Osteoblast (primary cell): ENCODE data around the gene IZUMO1. TPM values are rescaled to one million over a fixed set of nuclear protein-coding genes. Genes with fewer than 3 reads are reported as not detected.
"Not testable (repeated sequence)": the region's sequence is repeated elsewhere in the genome, so short reads cannot be mapped to it uniquely, and the experiment has no call there.

Experiments used
- DNase-seq: peaks from one replicate; pipeline ENCODE4 v3.0.0; 2011; ENCODE audit warnings: low spot score, mixed read lengths; ENCODE audit not compliant: insufficient read length; ENCODE audit errors: missing footprints
- H2AFZ ChIP-seq: 2 replicates; pipeline ENCODE4 v1.6.0; 2011; ENCODE audit warnings: mild to moderate bottlenecking, low read length
- H3K27ac ChIP-seq: 2 replicates; pipeline ENCODE4 v1.5.1; 2011; ENCODE audit warnings: mild to moderate bottlenecking, low read depth, low read length, moderate library complexity
- H3K27me3 ChIP-seq: 2 replicates; pipeline ENCODE4 v1.6.0; 2012; ENCODE audit warnings: mild to moderate bottlenecking, control low read depth, inconsistent platforms, low read length, moderate library complexity; ENCODE audit not compliant: insufficient read depth
- H3K36me3 ChIP-seq: 2 replicates; pipeline ENCODE4 v1.5.1; 2011; ENCODE audit warnings: mild to moderate bottlenecking, low read length, control low read depth, moderate library complexity; ENCODE audit not compliant: insufficient read depth
- H3K4me1 ChIP-seq: 2 replicates; pipeline ENCODE4 v1.5.1; 2011; ENCODE audit warnings: mild to moderate bottlenecking, low read length, control low read depth, moderate library complexity; ENCODE audit not compliant: insufficient read depth
- H3K4me2 ChIP-seq: 2 replicates; pipeline ENCODE4 v1.6.0; 2011; ENCODE audit warnings: mild to moderate bottlenecking, low read length; ENCODE audit not compliant: insufficient read depth
- H3K4me3 ChIP-seq: fragments of 200-600 bp; sonication (generic); 3 replicates; pipeline ENCODE4 v1.5.1; 2012; ENCODE audit warnings: mild to moderate bottlenecking, low read length, inconsistent platforms; ENCODE audit not compliant: insufficient read depth
- H3K79me2 ChIP-seq: 2 replicates; pipeline ENCODE4 v1.6.0; 2012; ENCODE audit warnings: mild to moderate bottlenecking, low read length, control low read depth, inconsistent platforms; ENCODE audit not compliant: insufficient read depth
- H3K9me3 ChIP-seq: 2 replicates; pipeline ENCODE4 v1.5.1; 2011; ENCODE audit warnings: low read depth, low read length, control low read depth
- H4K20me1 ChIP-seq: 2 replicates; pipeline ENCODE4 v1.6.0; 2012; ENCODE audit warnings: mild to moderate bottlenecking, low read length, control low read depth; ENCODE audit not compliant: insufficient read depth
- total RNA-seq: library from RNA; depleted of rRNA; stranded (reverse); fragments of >200 nt; gene quantifications from 2 replicates; pipeline ENCODE4 v1.2.3, GENCODE V29; 2012
- TF ChIP-seq, protein P1 (sequence below): IDR thresholded peaks from 2 replicates; pipeline ENCODE4 v1.5.1; 2011; ENCODE audit warnings: mild to moderate bottlenecking, low read depth, low read length, moderate library complexity; ENCODE audit errors: extremely low read depth

The IZUMO1 gene
- total RNA-seq, 1 donor: not detected

DNA sequence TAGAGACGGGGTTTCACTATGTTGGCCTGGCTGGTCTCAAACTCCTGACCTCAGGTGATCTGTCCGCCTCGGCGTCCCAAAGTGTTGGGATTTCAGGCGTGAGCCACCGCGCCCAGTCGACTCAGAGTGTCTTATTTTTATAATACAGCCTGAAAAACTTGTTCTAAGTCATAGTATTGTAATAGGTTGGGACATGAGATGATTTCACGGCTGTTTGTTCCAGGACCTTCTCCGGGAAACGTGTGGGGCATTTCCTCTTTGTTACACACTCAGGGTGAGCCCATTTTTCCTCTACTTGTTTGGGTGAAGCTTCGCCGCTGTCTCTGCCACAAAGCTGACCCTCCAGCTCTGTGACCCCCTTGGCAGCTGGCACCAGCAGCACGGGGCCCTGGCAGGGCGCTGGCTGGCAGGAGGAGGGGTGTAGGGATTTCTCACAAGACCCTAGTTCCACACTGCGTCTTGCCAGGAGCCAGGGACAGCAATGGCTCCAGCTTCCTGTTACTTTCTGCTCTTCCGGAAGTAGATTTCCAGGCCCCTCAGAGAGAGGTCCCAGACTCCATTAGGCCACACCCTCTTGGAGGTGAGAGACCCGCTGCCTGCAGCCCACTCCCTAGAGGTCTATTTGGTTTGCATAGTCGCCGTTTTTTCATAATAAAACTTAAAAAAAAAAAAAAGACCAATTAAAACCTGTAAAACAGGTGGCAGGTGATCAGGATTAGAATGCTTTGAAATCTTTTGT, 24.2 kb upstream of the IZUMO1 start:
- Histone ChIP-seq H3K79me2 (no peaks in the 10 kb centered on the region), H3K9me3 (no peaks in the 10 kb centered on the region), H2AFZ (no peak overlapping the region), H3K27ac (no peak overlapping the region), H3K4me2 (no peak overlapping the region), H3K4me3 (no peak overlapping the region), H4K20me1 (no peaks in the 10 kb centered on the region), H3K36me3 (no peaks in the 10 kb centered on the region), H3K27me3 (peaks cover 25% of the 10 kb centered on the region), H3K4me1 (peaks cover 12% of the 10 kb centered on the region)
- TF ChIP-seq, protein P1, sequence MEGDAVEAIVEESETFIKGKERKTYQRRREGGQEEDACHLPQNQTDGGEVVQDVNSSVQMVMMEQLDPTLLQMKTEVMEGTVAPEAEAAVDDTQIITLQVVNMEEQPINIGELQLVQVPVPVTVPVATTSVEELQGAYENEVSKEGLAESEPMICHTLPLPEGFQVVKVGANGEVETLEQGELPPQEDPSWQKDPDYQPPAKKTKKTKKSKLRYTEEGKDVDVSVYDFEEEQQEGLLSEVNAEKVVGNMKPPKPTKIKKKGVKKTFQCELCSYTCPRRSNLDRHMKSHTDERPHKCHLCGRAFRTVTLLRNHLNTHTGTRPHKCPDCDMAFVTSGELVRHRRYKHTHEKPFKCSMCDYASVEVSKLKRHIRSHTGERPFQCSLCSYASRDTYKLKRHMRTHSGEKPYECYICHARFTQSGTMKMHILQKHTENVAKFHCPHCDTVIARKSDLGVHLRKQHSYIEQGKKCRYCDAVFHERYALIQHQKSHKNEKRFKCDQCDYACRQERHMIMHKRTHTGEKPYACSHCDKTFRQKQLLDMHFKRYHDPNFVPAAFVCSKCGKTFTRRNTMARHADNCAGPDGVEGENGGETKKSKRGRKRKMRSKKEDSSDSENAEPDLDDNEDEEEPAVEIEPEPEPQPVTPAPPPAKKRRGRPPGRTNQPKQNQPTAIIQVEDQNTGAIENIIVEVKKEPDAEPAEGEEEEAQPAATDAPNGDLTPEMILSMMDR: no peak
- DNase-seq: no peak

DNA sequence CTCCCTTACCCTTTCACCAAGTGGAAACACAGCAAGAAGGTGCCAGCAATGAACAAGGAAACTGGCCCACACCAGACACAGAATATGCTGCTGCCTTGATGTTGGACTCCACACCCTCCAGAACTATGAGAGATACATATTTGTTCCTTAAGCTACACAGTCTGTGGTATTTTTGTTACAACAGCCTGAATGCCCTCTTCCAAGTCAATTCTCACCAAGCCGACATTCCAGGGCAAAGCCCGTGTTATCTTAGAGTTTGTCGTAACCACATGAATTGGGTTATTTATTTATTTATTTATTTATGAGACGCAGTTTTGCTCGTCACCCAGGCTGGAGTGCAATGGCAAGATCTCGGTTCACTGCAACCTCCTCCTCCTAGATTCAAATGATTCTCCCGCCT, 23.6 kb upstream of the IZUMO1 start:
- DNase-seq: peak; percentile 90
- no peak overlapping the region for H2AFZ ChIP-seq
- H3K9me3 ChIP-seq: no peaks in the 10 kb centered on the region
- H3K4me2 ChIP-seq: peak overlapping the region; percentile 34
- H4K20me1 ChIP-seq: no peaks in the 10 kb centered on the region
- peaks cover 12% of the 10 kb centered on the region for H3K4me1 ChIP-seq
- TF ChIP-seq, protein P1: no peak
- H3K36me3 ChIP-seq: no peaks in the 10 kb centered on the region
- H3K79me2 ChIP-seq: no peaks in the 10 kb centered on the region
- peak overlapping the region; percentile 24 for H3K27ac ChIP-seq
- peaks cover 25% of the 10 kb centered on the region for H3K27me3 ChIP-seq
- no peak overlapping the region for H3K4me3 ChIP-seq

DNA sequence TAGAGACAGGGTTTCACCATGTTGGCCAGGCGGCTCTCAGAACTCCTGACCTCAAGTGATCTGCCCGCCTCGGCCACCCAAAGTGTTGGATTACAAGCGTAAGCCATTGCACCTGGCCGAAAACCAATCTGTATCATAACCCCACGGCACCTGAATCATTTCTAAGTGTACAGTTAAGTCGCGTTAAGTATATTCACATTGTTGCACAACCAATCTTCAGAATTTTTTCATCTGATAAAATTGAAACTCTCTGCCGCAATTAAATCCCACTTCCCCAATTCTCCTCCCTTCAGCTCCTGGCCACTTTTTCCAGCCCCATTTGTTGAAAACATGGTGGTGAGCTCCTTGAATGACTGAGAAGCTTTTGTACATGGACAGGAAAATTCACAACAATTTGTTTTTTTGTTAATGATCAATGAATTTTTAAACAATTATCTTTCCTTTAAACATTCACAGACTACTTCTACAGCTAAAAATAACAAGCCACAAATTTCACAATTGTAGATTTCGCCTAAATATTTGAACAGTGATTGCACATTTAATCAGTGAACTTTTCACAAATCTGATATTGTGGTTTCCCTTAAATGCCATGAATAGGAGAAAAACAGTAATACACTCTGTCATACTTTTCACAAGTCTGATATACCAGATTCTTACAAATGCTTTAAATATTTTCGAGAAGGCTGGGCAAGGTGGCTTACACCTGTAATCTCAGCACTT, 22.4 kb upstream of the IZUMO1 start:
- Histone ChIP-seq H3K79me2 (no peaks in the 10 kb centered on the region), H3K4me1 (peaks cover 12% of the 10 kb centered on the region), H3K27ac (no peak overlapping the region), H2AFZ (no peak overlapping the region), H4K20me1 (no peaks in the 10 kb centered on the region), H3K4me3 (no peak overlapping the region), H3K27me3 (peaks cover 25% of the 10 kb centered on the region), H3K4me2 (no peak overlapping the region), H3K9me3 (no peaks in the 10 kb centered on the region), H3K36me3 (no peaks in the 10 kb centered on the region)
- TF ChIP-seq, protein P1: no peak
- DNase-seq: no peak

DNA sequence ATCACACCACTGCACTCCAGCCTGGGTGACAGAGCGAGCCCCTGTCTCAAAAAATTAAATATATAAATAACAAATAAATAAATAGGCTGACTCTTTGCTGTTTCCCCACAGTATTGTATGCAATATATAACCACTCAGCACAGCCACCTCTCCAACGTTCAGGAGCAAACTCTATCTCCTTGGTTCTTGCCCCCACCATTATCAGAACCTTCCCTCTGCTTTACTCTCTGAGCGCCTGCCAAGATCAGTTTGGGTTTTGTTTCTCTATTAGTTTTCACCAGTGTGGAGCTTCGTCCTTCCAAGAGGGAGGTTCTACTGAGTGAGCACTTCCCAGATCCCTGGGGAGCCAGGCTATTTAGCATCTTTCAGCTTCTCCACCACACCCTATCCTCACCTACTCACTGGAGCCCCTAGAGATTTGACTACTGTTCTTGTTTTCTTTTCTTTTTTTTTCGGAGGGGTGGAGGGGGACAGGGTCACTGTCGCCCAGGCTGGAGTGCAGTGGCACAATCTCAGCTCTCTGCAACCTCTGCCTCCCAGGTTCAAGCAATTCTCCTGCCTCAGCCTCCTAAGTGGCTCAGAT, 21.6 kb upstream of the IZUMO1 start:
- H3K36me3 ChIP-seq, H3K79me2 ChIP-seq, H3K27ac ChIP-seq, H3K4me2 ChIP-seq, H3K9me3 ChIP-seq, DNase-seq, H2AFZ ChIP-seq, H4K20me1 ChIP-seq, H3K4me3 ChIP-seq: not testable (repeated sequence)
- peaks cover 12% of the 10 kb centered on the region for H3K4me1 ChIP-seq
- H3K27me3 ChIP-seq: peaks cover 28% of the 10 kb centered on the region

DNA sequence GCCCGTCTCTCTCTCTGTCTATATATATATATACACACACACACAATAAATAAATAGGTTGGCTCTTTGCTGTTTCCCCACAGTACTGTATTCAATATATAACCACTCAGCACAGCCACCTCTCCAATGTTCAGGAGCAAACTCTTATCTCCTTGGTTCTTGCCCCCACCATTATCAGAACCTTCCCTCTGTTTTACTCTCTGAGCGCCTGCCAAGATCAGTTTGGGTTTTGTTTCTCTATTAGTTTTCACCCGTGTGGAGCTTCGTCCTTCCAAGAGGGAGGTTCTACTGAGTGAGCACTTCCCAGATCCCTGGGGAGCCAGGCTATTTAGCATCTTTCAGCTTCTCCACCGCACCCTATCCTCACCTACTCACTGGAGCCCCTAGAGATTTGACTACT, 19.1 kb upstream of the IZUMO1 start:
- not testable (repeated sequence) for H3K4me2 ChIP-seq

More for the DNA sequence above, 19.1 kb upstream of the IZUMO1 start:
- DNase-seq, H3K79me2 ChIP-seq, H3K27ac ChIP-seq, H2AFZ ChIP-seq, H3K9me3 ChIP-seq, H3K36me3 ChIP-seq, H4K20me1 ChIP-seq, H3K4me3 ChIP-seq: not testable (repeated sequence)
- peaks cover 34% of the 10 kb centered on the region for H3K27me3 ChIP-seq
- peaks cover 12% of the 10 kb centered on the region for H3K4me1 ChIP-seq
